ENCODE results near the gene ARRB2.

The ARRB2 gene

DNA sequence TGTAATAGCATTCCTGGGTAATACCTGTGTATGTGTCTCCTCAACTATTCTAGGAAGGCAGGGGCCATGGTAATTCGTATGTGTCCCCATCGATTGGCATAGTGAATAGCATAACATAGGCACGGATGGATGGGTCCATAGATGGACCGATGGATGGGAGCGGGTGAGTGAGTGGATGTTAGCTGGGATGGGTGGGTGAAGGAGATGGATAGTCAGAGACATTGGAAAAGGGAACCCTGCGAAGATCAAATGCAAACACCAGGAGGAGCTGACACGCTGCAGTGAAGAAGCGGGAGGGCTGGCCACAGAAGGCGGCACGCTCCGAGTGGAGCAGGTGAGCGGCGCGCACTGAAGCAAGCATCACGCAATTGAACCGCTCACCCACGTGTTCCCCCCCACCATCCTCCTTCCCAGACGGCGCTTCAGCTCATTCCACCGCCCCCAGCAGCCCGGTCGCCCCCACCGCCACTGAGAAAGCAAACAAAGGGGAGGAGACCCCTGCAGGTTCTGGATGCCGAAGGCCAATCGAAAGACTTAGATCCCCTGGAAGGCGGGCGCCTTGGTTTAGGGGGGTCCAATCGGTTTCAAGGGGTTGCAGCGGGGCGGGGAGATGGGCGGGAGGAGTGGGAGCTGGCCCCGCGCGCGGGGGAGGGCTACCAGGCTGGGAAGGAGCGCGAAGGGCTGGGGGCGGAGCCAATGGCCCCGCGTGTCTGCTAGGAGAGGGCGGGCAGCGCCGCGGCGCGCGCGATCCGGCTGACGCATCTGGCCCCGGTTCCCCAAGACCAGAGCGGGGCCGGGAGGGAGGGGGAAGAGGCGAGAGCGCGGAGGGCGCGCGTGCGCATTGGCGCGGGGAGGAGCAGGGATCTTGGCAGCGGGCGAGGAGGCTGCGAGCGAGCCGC is at the start of gene ARRB2:
Gene ARRB2 (plus strand): TSS at position 839 of the 899 bp plus-strand sequence. CDS start 90 bp downstream, outside the sequence.
- H3K79me2 ChIP-seq (ENCODE audit: insufficient read depth, low read length) = peaks cover 17% of the 10 kb centered on the region
- H3K4me2 ChIP-seq (ENCODE audit: low read depth, low read length, poor library complexity, severe bottlenecking) = peak within 1 kb of the TSS; percentile 69
- H4K20me1 ChIP-seq (ENCODE audit: low read depth, low read length) = no peaks in the 10 kb centered on the region
- H3F3A ChIP-seq (ENCODE audit: insufficient read depth) = peaks cover 8% of the 10 kb centered on the region
- no peaks in the 10 kb centered on the region for H3K27me3 ChIP-seq (ENCODE audit: low read length)
- TF ChIP-seq, protein P1, sequence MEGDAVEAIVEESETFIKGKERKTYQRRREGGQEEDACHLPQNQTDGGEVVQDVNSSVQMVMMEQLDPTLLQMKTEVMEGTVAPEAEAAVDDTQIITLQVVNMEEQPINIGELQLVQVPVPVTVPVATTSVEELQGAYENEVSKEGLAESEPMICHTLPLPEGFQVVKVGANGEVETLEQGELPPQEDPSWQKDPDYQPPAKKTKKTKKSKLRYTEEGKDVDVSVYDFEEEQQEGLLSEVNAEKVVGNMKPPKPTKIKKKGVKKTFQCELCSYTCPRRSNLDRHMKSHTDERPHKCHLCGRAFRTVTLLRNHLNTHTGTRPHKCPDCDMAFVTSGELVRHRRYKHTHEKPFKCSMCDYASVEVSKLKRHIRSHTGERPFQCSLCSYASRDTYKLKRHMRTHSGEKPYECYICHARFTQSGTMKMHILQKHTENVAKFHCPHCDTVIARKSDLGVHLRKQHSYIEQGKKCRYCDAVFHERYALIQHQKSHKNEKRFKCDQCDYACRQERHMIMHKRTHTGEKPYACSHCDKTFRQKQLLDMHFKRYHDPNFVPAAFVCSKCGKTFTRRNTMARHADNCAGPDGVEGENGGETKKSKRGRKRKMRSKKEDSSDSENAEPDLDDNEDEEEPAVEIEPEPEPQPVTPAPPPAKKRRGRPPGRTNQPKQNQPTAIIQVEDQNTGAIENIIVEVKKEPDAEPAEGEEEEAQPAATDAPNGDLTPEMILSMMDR (IDR thresholded peaks at IDR 0.05; ENCODE audit: insufficient read depth, low read length, poor library complexity, severe bottlenecking) = peak; percentile 41
- no peak for TF ChIP-seq EZH2phosphoT487 (conservative IDR thresholded peaks at IDR 0.05; ENCODE audit: low read length)
- peak within 1 kb of the TSS; percentile 54 for H2AFZ ChIP-seq (ENCODE audit: low read depth, low read length, severe bottlenecking)
- H3K9me2 ChIP-seq (replicated peaks; ENCODE audit: insufficient read depth, low read length) = no peaks in the 10 kb centered on the region
- H3K27ac ChIP-seq (ENCODE audit: low read depth, low read length) = peak within 1 kb of the TSS; percentile 61
- peak within 1 kb of the TSS; percentile 77 for H3K4me3 ChIP-seq (ENCODE audit: insufficient read depth, low read length, poor library complexity, severe bottlenecking)
- no peaks in the 10 kb centered on the region for H3K36me3 ChIP-seq (ENCODE audit: low read length)
- H3K9ac ChIP-seq (ENCODE audit: low read length) = peak within 1 kb of the TSS; percentile 84
- H3K9me3 ChIP-seq (ENCODE audit: insufficient read depth, low read length) = no peaks in the 10 kb centered on the region

DNA sequence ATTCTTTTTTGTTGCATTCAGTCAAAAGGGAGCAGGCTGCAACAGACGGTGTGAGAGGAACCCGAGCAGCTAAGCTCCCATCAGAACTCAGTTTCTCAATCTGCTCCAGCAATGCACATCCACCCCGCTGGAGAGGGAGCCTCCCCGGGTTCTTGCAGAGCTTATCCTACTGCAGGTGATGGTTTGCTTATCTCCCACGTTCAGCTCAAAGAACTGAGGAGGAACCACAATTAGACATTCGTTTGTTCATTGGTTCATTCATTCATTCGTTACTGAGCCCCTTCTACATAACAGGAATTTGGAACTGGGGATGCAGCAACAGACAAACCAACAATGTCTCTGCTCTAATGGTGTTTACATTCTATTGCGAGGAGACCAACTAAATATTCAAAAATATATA is 46.7 kb upstream of the ARRB2 start:
- Histone ChIP-seq H4K20me1 (ENCODE audit: low read depth, low read length) (no peaks in the 10 kb centered on the region), H3K27me3 (ENCODE audit: low read length) (no peaks in the 10 kb centered on the region), H3F3A (ENCODE audit: insufficient read depth) (peaks cover 3% of the 10 kb centered on the region; the same call in 1 of the 2 replicates), H3K27ac (ENCODE audit: low read depth, low read length) (no peak overlapping the region), H3K9ac (ENCODE audit: low read length) (no peak overlapping the region), H3K4me2 (ENCODE audit: low read depth, low read length, poor library complexity, severe bottlenecking) (no peak overlapping the region), H3K36me3 (ENCODE audit: low read length) (no peaks in the 10 kb centered on the region), H3K9me2 (replicated peaks; ENCODE audit: insufficient read depth, low read length) (no peaks in the 10 kb centered on the region), H3K4me3 (ENCODE audit: insufficient read depth, low read length, poor library complexity, severe bottlenecking) (no peak overlapping the region), H2AFZ (ENCODE audit: low read depth, low read length, severe bottlenecking) (no peak overlapping the region), H3K9me3 (ENCODE audit: insufficient read depth, low read length) (no peaks in the 10 kb centered on the region), H3K79me2 (ENCODE audit: insufficient read depth, low read length) (no peaks in the 10 kb centered on the region)
- no peak for TF ChIP-seq EZH2phosphoT487 (conservative IDR thresholded peaks at IDR 0.05; ENCODE audit: low read length)
- TF ChIP-seq, protein P1 (IDR thresholded peaks at IDR 0.05; ENCODE audit: insufficient read depth, low read length, poor library complexity, severe bottlenecking) = no peak

DNA sequence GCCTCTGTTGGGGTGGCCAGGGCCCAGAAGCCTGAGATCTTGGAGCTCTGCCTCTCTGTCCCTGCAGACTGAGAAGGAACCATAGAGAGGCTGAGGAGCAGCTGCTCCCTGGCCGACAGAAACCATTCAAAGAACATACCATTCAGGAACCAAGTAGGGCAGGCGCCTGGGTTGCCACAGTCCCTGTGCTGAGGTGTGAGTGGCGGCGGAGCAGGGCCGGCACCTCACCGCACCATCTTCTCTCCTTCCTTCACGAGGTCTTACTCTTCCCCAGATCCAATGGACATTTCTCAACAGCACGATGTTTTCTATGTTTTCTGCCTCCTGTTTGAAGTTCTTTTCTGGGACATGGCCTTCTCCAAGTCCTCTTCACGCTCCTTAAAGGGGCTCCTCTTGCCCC is 46.2 kb upstream of the ARRB2 start:
- Histone ChIP-seq H4K20me1 (ENCODE audit: low read depth, low read length) (no peaks in the 10 kb centered on the region), H3K9me3 (ENCODE audit: insufficient read depth, low read length) (no peaks in the 10 kb centered on the region), H3K9ac (ENCODE audit: low read length) (no peak overlapping the region), H3K27ac (ENCODE audit: low read depth, low read length) (no peak overlapping the region), H3K4me2 (ENCODE audit: low read depth, low read length, poor library complexity, severe bottlenecking) (no peak overlapping the region), H3K27me3 (ENCODE audit: low read length) (no peaks in the 10 kb centered on the region), H3K36me3 (ENCODE audit: low read length) (no peaks in the 10 kb centered on the region), H2AFZ (ENCODE audit: low read depth, low read length, severe bottlenecking) (no peak overlapping the region), H3K9me2 (replicated peaks; ENCODE audit: insufficient read depth, low read length) (no peaks in the 10 kb centered on the region), H3F3A (ENCODE audit: insufficient read depth) (peaks cover 3% of the 10 kb centered on the region; the same call in 1 of the 2 replicates), H3K79me2 (ENCODE audit: insufficient read depth, low read length) (no peaks in the 10 kb centered on the region), H3K4me3 (ENCODE audit: insufficient read depth, low read length, poor library complexity, severe bottlenecking) (no peak overlapping the region)
- TF ChIP-seq EZH2phosphoT487 (conservative IDR thresholded peaks at IDR 0.05; ENCODE audit: low read length) = no peak
- TF ChIP-seq, protein P1 (IDR thresholded peaks at IDR 0.05; ENCODE audit: insufficient read depth, low read length, poor library complexity, severe bottlenecking) = no peak
